ENCODE measurements around the gene EIF4G1. TPM values are rescaled to one million over a fixed set of nuclear protein-coding genes. Genes with fewer than 3 reads are reported as not detected.

The EIF4G1 gene
- total RNA-seq, 4 donors from 2014 or later: 158 to 318 (median 213) TPM

DNA sequence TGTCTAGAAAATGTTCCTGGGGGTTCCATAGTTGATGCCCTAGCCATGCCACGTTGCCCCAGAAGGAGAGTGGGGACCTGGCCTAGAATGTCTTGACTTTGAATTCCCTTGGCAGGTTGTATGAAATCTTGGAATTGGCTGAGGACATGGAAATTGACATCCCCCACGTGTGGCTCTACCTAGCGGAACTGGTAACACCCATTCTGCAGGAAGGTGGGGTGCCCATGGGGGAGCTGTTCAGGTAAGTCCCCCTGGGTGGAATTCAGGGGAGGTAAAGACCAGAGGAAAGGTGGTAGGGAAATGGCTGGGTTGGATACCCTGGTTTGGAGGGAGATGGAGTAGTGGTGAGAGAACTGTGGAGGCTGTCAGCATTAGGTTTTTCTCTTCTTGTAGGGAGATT is 14.1 kb downstream of the EIF4G1 start:
- TF ChIP-seq, protein P1, sequence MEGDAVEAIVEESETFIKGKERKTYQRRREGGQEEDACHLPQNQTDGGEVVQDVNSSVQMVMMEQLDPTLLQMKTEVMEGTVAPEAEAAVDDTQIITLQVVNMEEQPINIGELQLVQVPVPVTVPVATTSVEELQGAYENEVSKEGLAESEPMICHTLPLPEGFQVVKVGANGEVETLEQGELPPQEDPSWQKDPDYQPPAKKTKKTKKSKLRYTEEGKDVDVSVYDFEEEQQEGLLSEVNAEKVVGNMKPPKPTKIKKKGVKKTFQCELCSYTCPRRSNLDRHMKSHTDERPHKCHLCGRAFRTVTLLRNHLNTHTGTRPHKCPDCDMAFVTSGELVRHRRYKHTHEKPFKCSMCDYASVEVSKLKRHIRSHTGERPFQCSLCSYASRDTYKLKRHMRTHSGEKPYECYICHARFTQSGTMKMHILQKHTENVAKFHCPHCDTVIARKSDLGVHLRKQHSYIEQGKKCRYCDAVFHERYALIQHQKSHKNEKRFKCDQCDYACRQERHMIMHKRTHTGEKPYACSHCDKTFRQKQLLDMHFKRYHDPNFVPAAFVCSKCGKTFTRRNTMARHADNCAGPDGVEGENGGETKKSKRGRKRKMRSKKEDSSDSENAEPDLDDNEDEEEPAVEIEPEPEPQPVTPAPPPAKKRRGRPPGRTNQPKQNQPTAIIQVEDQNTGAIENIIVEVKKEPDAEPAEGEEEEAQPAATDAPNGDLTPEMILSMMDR (IDR thresholded peaks at IDR 0.05; ENCODE audit: low read depth): no peak

DNA sequence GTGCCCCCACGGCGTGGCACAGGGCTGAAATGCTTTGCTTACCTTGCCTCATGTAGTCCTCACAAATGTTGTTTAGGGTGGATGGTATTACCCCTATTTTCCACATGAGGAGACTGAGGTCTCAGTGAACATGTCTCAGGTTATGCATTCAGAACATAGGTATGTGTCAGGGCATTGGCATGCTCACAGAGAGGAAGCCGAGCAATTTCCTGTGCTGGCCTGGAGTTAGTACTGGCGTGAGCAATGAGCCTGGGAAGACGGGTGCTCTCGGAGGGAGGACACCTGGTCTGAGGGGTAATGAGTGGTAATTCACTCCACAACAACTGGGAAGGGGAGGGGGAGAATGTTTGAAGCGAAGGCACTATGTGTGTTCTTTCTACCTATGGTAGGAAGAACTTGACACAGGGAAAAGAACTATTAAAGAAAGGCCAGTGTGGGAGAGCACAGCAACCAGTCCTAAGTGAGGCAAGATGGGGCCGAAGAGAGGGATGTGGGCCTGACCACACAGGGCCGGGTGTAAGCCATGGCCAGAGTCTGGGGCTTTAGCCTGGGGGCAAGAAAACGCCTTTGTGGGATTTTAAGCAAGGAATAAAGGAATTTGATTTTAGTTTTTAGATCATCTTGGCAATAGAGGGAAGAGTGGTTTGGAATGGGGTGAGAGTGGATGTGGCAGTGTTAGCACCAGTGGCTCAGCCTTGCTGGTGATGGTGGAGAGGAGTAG is 18.1 kb downstream of the EIF4G1 start:
- TF ChIP-seq, protein P1 (IDR thresholded peaks at IDR 0.05; ENCODE audit: low read depth): no peak

DNA sequence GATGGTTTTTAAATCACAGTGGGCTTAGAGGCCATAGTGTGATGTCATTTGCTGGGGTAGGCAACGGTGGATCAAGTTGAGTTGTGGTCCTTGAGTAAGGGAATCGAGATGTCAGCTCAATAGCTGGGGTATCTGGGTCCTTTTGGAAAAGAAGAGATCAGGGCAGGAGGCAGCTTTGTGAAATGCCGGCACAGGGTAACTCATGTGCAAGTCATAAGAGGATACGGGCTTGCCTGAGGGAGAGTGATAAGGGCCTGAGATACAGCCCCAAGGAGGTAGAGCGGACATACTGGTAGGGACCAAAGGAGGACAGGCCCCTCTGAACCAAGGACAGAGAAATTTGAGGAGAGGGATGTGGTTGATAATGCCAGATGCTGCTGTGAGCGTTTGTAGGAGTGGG is 18.8 kb downstream of the EIF4G1 start:
- TF ChIP-seq, protein P1 (IDR thresholded peaks at IDR 0.05; ENCODE audit: low read depth): no peak

DNA sequence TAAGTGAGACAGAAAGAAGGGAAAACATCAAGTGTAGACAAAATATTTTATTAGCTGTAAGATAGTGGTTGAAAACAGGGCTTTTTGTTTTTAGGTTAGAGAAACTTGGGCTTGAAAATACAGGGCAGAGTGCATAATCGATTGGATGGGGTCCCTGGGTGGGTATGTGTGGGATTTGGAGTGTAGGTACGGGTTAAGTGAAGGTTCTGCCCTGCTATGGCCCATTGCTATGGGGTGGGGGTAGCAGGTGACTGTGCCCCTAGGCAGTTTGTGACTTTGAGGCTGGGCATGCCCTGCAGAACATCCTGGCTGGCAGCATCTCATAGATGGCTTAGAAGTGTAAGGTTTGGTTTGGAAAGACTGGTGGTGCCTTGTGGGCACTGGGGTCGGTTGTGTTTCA is 19.3 kb downstream of the EIF4G1 start:
- TF ChIP-seq, protein P1 (IDR thresholded peaks at IDR 0.05; ENCODE audit: low read depth): no peak

DNA sequence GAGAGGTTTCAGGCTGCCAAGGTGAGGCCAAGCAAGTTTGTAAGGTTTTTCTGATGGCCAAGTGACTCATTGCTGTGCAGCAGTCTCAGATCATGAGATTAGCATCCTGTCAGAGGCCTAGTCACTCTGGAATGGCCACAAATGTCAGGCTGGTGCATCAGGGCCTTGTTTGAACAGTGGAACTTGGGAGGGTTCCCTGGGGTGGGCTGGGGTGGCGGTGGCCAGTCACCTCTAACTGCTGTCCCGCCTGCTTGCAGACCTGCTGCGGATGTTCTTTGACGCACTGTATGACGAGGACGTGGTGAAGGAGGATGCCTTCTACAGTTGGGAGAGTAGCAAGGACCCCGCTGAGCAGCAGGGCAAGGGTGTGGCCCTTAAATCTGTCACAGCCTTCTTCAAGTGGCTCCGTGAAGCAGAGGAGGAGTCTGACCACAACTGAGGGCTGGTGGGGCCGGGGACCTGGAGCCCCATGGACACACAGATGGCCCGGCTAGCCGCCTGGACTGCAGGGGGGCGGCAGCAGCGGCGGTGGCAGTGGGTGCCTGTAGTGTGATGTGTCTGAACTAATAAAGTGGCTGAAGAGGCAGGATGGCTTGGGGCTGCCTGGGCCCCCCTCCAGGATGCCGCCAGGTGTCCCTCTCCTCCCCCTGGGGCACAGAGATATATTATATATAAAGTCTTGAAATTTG is 20.2 kb downstream of the EIF4G1 start:
- TF ChIP-seq, protein P1 (IDR thresholded peaks at IDR 0.05; ENCODE audit: low read depth): no peak

DNA sequence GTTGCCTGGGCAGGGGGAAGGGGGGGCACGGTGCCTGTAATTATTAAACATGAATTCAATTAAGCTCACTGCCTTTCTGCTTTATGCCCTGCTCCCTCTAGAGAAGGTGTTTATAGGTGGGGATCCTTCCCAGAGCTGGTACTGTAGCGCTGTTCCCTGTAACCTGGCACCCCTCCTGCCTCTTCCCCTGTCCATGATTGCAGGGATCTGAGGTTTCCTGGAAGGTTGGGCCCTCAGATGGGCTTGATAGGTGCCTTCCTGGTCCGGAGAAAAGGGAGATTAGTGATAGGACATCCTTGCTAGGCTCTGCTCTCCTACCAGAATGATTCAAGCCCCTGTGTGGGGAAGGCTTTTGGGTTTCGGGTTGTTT is 20.9 kb downstream of the EIF4G1 start:
- TF ChIP-seq, protein P1 (IDR thresholded peaks at IDR 0.05; ENCODE audit: low read depth): no peak

DNA sequence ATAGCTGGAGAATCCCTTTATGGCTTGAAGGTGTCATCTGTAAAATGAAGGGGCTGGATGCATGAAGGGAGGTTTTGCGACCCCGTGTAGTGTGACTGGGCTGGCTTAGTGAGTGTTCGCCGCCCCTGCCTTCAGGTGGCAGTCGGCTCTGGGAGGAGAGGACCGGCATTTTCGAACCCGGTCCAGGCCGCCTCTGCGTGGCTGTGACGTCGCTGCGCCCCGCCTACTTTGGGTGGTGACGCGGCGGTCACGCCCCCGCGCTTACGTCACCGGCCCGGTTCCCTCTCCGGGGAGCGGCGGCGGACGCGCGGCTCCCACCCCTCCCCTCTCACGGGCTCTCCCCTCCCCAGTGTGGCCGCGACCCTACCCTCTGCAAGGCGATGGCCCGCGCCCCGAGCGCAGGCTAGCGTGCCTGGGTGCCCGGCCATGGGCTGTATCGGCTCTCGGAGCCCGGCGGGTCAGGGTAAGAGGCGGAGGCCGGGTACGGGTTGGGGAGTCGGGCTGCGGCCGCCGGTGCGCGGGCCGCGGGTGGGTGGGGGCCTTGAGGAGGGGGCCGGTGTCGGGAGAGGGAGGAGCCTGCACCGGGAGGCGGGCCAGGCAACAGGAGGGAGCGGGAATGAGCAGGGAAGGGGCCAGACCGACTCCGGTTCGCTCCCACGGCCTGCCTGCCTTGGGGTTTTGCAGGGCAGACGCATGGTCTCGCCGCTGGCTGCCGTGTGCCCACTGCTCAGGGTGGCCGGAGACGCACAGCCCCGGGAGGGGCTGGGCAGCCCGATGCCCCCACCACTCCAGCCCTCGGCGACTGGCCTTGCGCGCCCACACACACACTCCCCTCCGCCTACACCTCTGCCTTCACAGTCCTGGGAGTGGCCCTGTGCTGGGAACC is 21.5 kb downstream of the EIF4G1 start:
- TF ChIP-seq, protein P1 (IDR thresholded peaks at IDR 0.05; ENCODE audit: low read depth): no peak

Data from subcutaneous adipose tissue (tissue), 4 donors.